ENCODE measurements around the gene GALNT2. TPM values are rescaled to one million over a fixed set of nuclear protein-coding genes. Genes with fewer than 3 reads are reported as not detected.

The GALNT2 gene
- polyA plus RNA-seq, 6 donors from 2014 or later: 15.1 to 22.4 (median 17.5) TPM

DNA sequence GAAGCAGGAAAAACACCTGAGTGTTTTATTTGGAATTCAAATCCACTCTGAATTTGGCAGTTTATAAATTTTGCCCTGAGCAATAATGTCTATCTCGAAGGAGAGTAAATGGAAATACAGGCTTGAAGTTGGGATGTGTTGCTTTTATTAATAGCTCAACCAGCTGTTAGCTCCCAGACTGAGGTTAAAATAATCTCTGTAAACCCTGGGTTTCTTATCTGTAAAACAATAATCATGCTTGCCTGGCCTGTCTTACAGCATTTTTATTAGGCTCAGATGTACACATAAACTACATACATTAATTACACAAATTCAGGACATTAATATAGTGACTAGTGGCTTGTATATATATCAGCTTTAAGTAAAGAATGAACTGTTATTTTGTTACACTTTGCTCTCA, 148.5 kb downstream of the GALNT2 start:
- H3K27me3 Mint-ChIP-seq: no peaks in the 10 kb centered on the region
- peaks cover 7 to 9% of the 10 kb centered on the region in 2 donors for H3K36me3 Mint-ChIP-seq
- H3K4me1 Mint-ChIP-seq: peaks cover 72 to 92% (median 91%) of the 10 kb centered on the region in 3 donors
- peak overlapping the region; percentile 87 to 98 (median 97) for H3K27ac Mint-ChIP-seq
- peaks cover 0 to 8% (median 0%) of the 10 kb centered on the region in 7 donors for H3K9me3 Mint-ChIP-seq
- ATAC-seq (ENCODE audit: low read depth in 2 of 2) (no peak), DNase-seq (no peak)
- peak overlapping the region; percentile 1 to 85 (median 51) for H3K4me3 Mint-ChIP-seq

DNA sequence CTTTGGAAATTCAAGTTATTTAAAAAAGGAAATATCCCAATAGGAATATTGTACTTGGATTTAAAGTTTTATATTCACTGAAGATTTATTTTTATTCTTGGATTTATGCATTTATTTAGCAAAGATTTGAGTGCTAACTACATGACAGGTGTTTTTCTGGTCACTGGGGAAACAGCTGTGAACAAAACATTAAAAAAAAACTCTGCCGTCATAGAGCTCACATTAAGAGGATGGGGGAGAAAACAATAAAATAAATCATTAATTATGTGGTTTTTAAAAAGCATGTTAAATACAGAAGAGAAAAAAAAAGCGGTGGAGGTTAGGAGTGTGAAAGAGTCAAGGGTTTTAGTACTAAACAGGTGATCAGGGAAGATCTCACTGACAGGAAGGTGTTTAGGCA, 149.9 kb downstream of the GALNT2 start:
- peaks cover 0 to 8% (median 0%) of the 10 kb centered on the region in 7 donors for H3K9me3 Mint-ChIP-seq
- peak; percentile 51 for DNase-seq

DNA sequence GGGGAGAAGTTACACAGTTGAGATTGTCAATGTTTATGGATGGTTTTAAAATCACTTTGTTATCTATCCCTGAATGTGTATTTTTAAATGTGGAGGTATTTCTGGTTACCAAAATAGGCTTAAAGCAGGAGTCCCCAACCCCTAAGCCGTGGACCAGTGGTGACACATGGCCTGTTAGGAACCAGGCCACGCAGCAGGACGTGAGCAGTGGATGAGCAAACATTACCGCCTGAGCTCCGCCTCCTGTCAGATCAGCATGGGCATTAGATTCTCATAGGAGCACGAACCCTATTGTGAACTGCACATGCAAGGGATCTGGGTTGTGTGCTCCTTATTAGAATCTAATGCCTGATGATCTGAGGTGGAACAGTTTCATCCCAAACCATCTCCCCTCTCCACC, 151.6 kb downstream of the GALNT2 start:
- no peaks in the 10 kb centered on the region for H3K27me3 Mint-ChIP-seq
- peaks cover 0 to 8% (median 0%) of the 10 kb centered on the region in 7 donors for H3K9me3 Mint-ChIP-seq
- H3K4me3 Mint-ChIP-seq: peak overlapping the region in 1 of 8 donors; percentile 7
- peaks cover 7 to 9% of the 10 kb centered on the region in 2 donors for H3K36me3 Mint-ChIP-seq
- no peak for ATAC-seq (ENCODE audit: low read depth in 2 of 2)
- H3K4me1 Mint-ChIP-seq: peaks cover 63 to 86% (median 86%) of the 10 kb centered on the region in 3 donors
- DNase-seq: no peak
- H3K27ac Mint-ChIP-seq: peak overlapping the region in 4 of 6 donors; percentile 70 to 97 (median 74)

More for the DNA sequence above, 149.9 kb downstream of the GALNT2 start:
- Mint-ChIP-seq H3K4me1 (peaks cover 69 to 92% (median 90%) of the 10 kb centered on the region in 3 donors), H3K27ac (peak overlapping the region; percentile 85 to 98 (median 96)), H3K36me3 (peaks cover 7 to 9% of the 10 kb centered on the region in 2 donors), H3K4me3 (peak overlapping the region in 7 of 8 donors; percentile 4 to 87 (median 55)), H3K27me3 (no peaks in the 10 kb centered on the region)
- peak; percentile 32 to 48 for ATAC-seq (ENCODE audit: low read depth in 2 of 2)

- H3K27ac Mint-ChIP-seq: peak overlapping the region in 5 of 6 donors; percentile 22 to 97 (median 70)
- ATAC-seq (ENCODE audit: low read depth in 2 of 2) (no peak), DNase-seq (no peak)
- H3K4me1 Mint-ChIP-seq: peaks cover 63 to 85% (median 79%) of the 10 kb centered on the region in 3 donors
- no peak overlapping the region for H3K4me3 Mint-ChIP-seq
- peaks cover 7 to 9% of the 10 kb centered on the region in 2 donors for H3K36me3 Mint-ChIP-seq
- peaks cover 0 to 8% (median 0%) of the 10 kb centered on the region in 7 donors for H3K9me3 Mint-ChIP-seq
- H3K27me3 Mint-ChIP-seq: no peaks in the 10 kb centered on the region
Observed at GRCh38 chr1:230219174-230220067, 152.4 kb downstream of the GALNT2 start.

- peaks cover 0 to 8% (median 0%) of the 10 kb centered on the region in 7 donors for H3K9me3 Mint-ChIP-seq
- no peak overlapping the region for H3K4me3 Mint-ChIP-seq
- H3K27ac Mint-ChIP-seq: peak overlapping the region in 4 of 6 donors; percentile 68 to 84 (median 75)
- H3K27me3 Mint-ChIP-seq: no peaks in the 10 kb centered on the region
- ATAC-seq (ENCODE audit: low read depth in 2 of 2) (no peak), DNase-seq (no peak)
- peaks cover 54 to 78% (median 76%) of the 10 kb centered on the region in 3 donors for H3K4me1 Mint-ChIP-seq
- H3K36me3 Mint-ChIP-seq: peaks cover 6 to 7% of the 10 kb centered on the region in 2 donors
Observed at GRCh38 chr1:230220478-230220877, 153.4 kb downstream of the GALNT2 start.

DNA sequence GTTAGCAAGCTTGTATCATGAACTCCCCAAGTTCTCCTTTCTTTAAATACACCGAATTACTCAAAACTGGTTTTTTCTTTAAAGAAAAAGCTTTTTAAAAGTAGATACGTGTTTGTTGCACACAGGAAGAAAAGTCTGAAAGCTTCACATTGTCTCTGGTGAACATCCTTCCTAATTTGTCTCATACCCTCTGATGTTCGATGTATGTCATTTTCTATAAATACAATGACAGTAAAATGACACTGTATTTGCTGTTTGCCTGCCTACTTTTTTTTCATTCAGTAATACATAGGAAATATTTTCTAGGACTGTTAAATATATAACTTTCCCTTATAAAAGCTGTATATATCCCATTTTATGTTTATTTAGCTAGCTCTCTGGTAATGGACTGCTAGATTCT, 153.9 kb downstream of the GALNT2 start:
- no peaks in the 10 kb centered on the region for H3K27me3 Mint-ChIP-seq
- peaks cover 49 to 74% (median 74%) of the 10 kb centered on the region in 3 donors for H3K4me1 Mint-ChIP-seq
- peak overlapping the region in 4 of 6 donors; percentile 27 to 90 (median 75) for H3K27ac Mint-ChIP-seq
- DNase-seq (no peak), ATAC-seq (ENCODE audit: low read depth in 2 of 2) (peak; percentile 17 to 32)
- H3K9me3 Mint-ChIP-seq: peaks cover 0 to 8% (median 0%) of the 10 kb centered on the region in 7 donors
- peaks cover 6 to 7% of the 10 kb centered on the region in 2 donors for H3K36me3 Mint-ChIP-seq
- no peak overlapping the region for H3K4me3 Mint-ChIP-seq

GRCh38 chr1:230222678-230223077, 155.6 kb downstream of the GALNT2 start:
- peak overlapping the region in 1 of 8 donors; percentile 28 for H3K4me3 Mint-ChIP-seq
- no peaks in the 10 kb centered on the region for H3K27me3 Mint-ChIP-seq
- DNase-seq (no peak), ATAC-seq (ENCODE audit: low read depth in 2 of 2) (peak; percentile 47 to 59)
- no peaks in the 10 kb centered on the region for H3K36me3 Mint-ChIP-seq
- peak overlapping the region in 3 of 6 donors; percentile 41 to 64 (median 56) for H3K27ac Mint-ChIP-seq
- H3K9me3 Mint-ChIP-seq: peaks cover 0 to 4% (median 0%) of the 10 kb centered on the region in 7 donors
- peaks cover 41 to 58% (median 56%) of the 10 kb centered on the region in 3 donors for H3K4me1 Mint-ChIP-seq

- Mint-ChIP-seq H3K9me3 (no peaks in the 10 kb centered on the region), H3K4me3 (peak overlapping the region in 1 of 8 donors; percentile 18), H3K4me1 (peaks cover 36 to 47% (median 45%) of the 10 kb centered on the region in 3 donors), H3K36me3 (no peaks in the 10 kb centered on the region), H3K27ac (peak overlapping the region in 2 of 6 donors; percentile 12 to 64), H3K27me3 (no peaks in the 10 kb centered on the region)
- ATAC-seq (ENCODE audit: low read depth in 2 of 2): no peak
- DNase-seq: no peak
Observed at GRCh38 chr1:230224101-230224960, 157.3 kb downstream of the GALNT2 start.

GRCh38 chr1:230226007-230226800, 159.2 kb downstream of the GALNT2 start:
- peaks cover 34 to 39% (median 36%) of the 10 kb centered on the region in 3 donors for H3K4me1 Mint-ChIP-seq
- H3K27me3 Mint-ChIP-seq: no peaks in the 10 kb centered on the region
- H3K27ac Mint-ChIP-seq: no peak overlapping the region
- peaks cover 0 to 6% of the 10 kb centered on the region in 2 donors for H3K36me3 Mint-ChIP-seq
- no peak for DNase-seq
- no peak for ATAC-seq (ENCODE audit: low read depth in 2 of 2)
- H3K9me3 Mint-ChIP-seq: no peaks in the 10 kb centered on the region
- H3K4me3 Mint-ChIP-seq: no peak overlapping the region

- ATAC-seq (ENCODE audit: low read depth in 2 of 2) (no peak), DNase-seq (no peak)
- H3K27ac Mint-ChIP-seq: no peak overlapping the region
- H3K4me1 Mint-ChIP-seq: peaks cover 36 to 37% (median 36%) of the 10 kb centered on the region in 3 donors
- H3K4me3 Mint-ChIP-seq: no peak overlapping the region
- no peaks in the 10 kb centered on the region for H3K9me3 Mint-ChIP-seq
- no peaks in the 10 kb centered on the region for H3K27me3 Mint-ChIP-seq
- H3K36me3 Mint-ChIP-seq: peaks cover 0 to 6% of the 10 kb centered on the region in 2 donors
Observed at GRCh38 chr1:230226814-230227213, 159.8 kb downstream of the GALNT2 start.

DNA sequence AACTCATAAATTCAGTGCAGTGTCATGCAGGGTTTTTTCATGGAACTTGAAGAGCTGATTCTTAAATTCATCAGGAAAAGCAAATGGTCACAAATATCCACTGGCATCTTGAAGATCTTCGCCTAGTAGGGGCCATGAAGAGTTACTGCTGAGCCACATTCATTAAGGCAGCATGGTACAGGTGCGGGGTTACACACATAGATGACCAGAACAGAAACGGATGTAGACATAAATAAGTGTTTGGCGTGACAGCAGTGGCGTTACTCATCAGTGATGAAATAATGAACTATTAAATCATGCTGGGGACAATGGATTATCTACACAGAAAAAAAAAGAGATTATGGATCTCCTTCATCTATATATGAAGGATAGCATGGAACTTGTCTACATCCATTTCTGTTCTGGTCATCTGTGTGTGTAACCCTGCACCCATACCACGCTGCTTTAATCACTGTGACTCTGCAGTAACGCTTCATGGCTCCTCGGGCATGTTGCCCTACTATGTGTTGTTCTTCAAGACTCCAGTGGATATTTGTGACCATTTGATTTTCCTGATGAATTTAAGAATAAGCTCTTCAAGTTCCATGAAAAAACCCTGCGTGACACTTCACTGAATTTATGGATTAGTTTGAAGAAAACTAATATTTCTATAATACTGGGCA, 161.3 kb downstream of the GALNT2 start:
- ATAC-seq (ENCODE audit: low read depth in 2 of 2) (no peak), DNase-seq (no peak)
- H3K4me1 Mint-ChIP-seq: peaks cover 31 to 37% (median 33%) of the 10 kb centered on the region in 3 donors
- H3K27ac Mint-ChIP-seq: peak overlapping the region in 2 of 6 donors; percentile 3 to 65
- H3K4me3 Mint-ChIP-seq: no peak overlapping the region
- no peaks in the 10 kb centered on the region for H3K27me3 Mint-ChIP-seq
- peaks cover 0 to 6% of the 10 kb centered on the region in 2 donors for H3K36me3 Mint-ChIP-seq
- no peaks in the 10 kb centered on the region for H3K9me3 Mint-ChIP-seq

DNA sequence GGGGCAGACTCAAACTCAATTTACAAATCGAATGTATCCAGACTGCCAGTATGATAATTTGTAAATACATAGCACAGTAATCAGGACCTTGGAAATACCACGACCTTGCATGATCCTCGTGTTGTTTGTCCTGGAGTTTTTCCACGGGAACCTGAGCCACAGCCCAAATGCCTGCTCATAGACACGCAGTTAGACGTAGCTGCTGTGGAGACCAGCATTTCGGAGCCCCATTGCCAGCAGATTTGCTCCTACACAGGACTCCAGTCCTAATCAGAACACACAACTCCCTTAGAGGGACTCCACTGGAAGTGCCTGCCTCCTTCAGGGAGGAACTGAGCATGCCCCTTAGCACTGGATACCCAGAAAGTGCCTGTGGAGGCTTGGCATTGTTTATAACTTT, 163.2 kb downstream of the GALNT2 start:
- ATAC-seq (ENCODE audit: low read depth in 2 of 2) (no peak), DNase-seq (no peak)
- H3K4me1 Mint-ChIP-seq: peaks cover 28 to 35% (median 29%) of the 10 kb centered on the region in 3 donors
- H3K9me3 Mint-ChIP-seq: no peaks in the 10 kb centered on the region
- H3K27ac Mint-ChIP-seq: no peak overlapping the region
- peaks cover 0 to 6% of the 10 kb centered on the region in 2 donors for H3K36me3 Mint-ChIP-seq
- H3K27me3 Mint-ChIP-seq: no peaks in the 10 kb centered on the region
- H3K4me3 Mint-ChIP-seq: no peak overlapping the region

Measured in naive B cell (primary cell).